ENCODE results near the gene GNAI2. TPM values are rescaled to one million over a fixed set of nuclear protein-coding genes. Genes with fewer than 3 reads are reported as not detected.

GNAI2 gene
- total RNA-seq, result 420 and 429 TPM in 2 replicates

- intact Hi-C loops (cut with micrococcal nuclease), result loop anchor here (1.0 to 10.0 kb wide), 5 partner anchors 63 to 1149 kb away; partner anchors contain the start of genes APEH, CISH, HYAL3 and MANF
Observed at GRCh38 chr3:50235716-50236483, at the start of gene GNAI2. GNAI2 (plus strand) TSS chr3:50236204; CDS start chr3:50236336, 132 bp downstream.

- intact Hi-C loops (cut with micrococcal nuclease), result no loop called here
Observed at GRCh38 chr3:50187750-50188149, 48.3 kb upstream of the GNAI2 start.

GRCh38 chr3:50189274-50189673, 46.7 kb upstream of the GNAI2 start:
- intact Hi-C loops (cut with micrococcal nuclease), result loop anchor here (1.0 kb wide), 1 partner anchor 68 kb away; no protein-coding TSS in a partner anchor

- intact Hi-C loops (cut with micrococcal nuclease), result loop anchor here (1.0 kb wide), 1 partner anchor 69 kb away; no protein-coding TSS in a partner anchor
Observed at GRCh38 chr3:50189989-50190388, 46.0 kb upstream of the GNAI2 start.

GRCh38 chr3:50190936-50191660, 44.9 kb upstream of the GNAI2 start, which contains the start of gene GNAT1:
GNAT1 (plus strand) TSS chr3:50191610; CDS start chr3:50191726, 116 bp downstream.
- intact Hi-C loops (cut with micrococcal nuclease), result no loop called here

- intact Hi-C loops (cut with micrococcal nuclease), result loop anchor here (1.0 kb wide), 1 partner anchor 81 kb away; no protein-coding TSS in a partner anchor
Observed at GRCh38 chr3:50192124-50192523, 43.9 kb upstream of the GNAI2 start.

- intact Hi-C loops (cut with micrococcal nuclease), result loop anchor here (1.0 kb wide), 1 partner anchor 81 kb away; no protein-coding TSS in a partner anchor
Observed at GRCh38 chr3:50192689-50193141, 43.3 kb upstream of the GNAI2 start.

GRCh38 chr3:50193286-50193685, 42.7 kb upstream of the GNAI2 start:
- intact Hi-C loops (cut with micrococcal nuclease), result no loop called here

- intact Hi-C loops (cut with micrococcal nuclease), result loop anchor here (1.0 kb wide), 2 partner anchors 33 to 53 kb away; no protein-coding TSS in a partner anchor
Observed at GRCh38 chr3:50193746-50194127, 42.3 kb upstream of the GNAI2 start.

- intact Hi-C loops (cut with micrococcal nuclease), result loop anchor here (1.0 kb wide), 2 partner anchors 32 to 52 kb away; no protein-coding TSS in a partner anchor
Observed at GRCh38 chr3:50194128-50194902, 41.7 kb upstream of the GNAI2 start.

GRCh38 chr3:50194903-50195500, 41.0 kb upstream of the GNAI2 start:
- intact Hi-C loops (cut with micrococcal nuclease), result loop anchor here (1.0 kb wide), 2 partner anchors 31 to 51 kb away; no protein-coding TSS in a partner anchor

GRCh38 chr3:50195501-50196252, 40.3 kb upstream of the GNAI2 start:
- intact Hi-C loops (cut with micrococcal nuclease), result no loop called here

GRCh38 chr3:50196253-50196801, 39.7 kb upstream of the GNAI2 start:
- intact Hi-C loops (cut with micrococcal nuclease), result no loop called here

GRCh38 chr3:50201573-50202315, 34.3 kb upstream of the GNAI2 start:
- intact Hi-C loops (cut with micrococcal nuclease), result no loop called here

GRCh38 chr3:50202353-50203112, 33.5 kb upstream of the GNAI2 start:
- intact Hi-C loops (cut with micrococcal nuclease), result no loop called here

- intact Hi-C loops (cut with micrococcal nuclease), result no loop called here
Observed at GRCh38 chr3:50203113-50203808, 32.7 kb upstream of the GNAI2 start.

All from T-helper 2 cell treated with Interferon-gamma antibody and Interleukin-4, amounts not matched to agents 100 ng/mL and 5 ng/mL, for 36 hours (primary cell).